Liver (tissue), 3 donors: ENCODE data around the gene TMEM163.

ENCODE experiments used
- EGR1 ChIP-seq, 2 donors: IDR thresholded peaks; 2 replicates each; pipeline ENCODE4 v1.6.1; 2016 to 2018; ENCODE audit warnings: antibody characterized with exemption in 2 of 2, low read depth in 2 of 2
- HNF4G ChIP-seq: IDR thresholded peaks from 2 replicates; pipeline ENCODE4 v1.6.1; 2016; ENCODE audit warnings: antibody characterized with exemption
- RAD21 ChIP-seq, 2 donors: IDR thresholded peaks; 2 replicates each; pipeline ENCODE4 v1.6.1; 2016; ENCODE audit warnings: antibody characterized with exemption in 2 of 2, mild to moderate bottlenecking in 2 of 2
- RXRA ChIP-seq, 2 donors: IDR thresholded peaks; 2 replicates each; pipeline ENCODE4 v1.6.1; 2017 to 2018; ENCODE audit warnings: antibody characterized with exemption in 2 of 2, mild to moderate bottlenecking in 1 of 2
- YY1 ChIP-seq: IDR thresholded peaks from 2 replicates; pipeline ENCODE4 v1.6.1; 2016; ENCODE audit warnings: antibody characterized with exemption, mild to moderate bottlenecking
- TF ChIP-seq, protein P1 (sequence below): fragments of 150-350 bp; IDR thresholded peaks from 2 replicates; pipeline ENCODE4 v1.5.1; 2017; ENCODE audit warnings: improper control_type of control experiment, low read depth, low read length; ENCODE audit not compliant: missing input control
- TF ChIP-seq, protein P2 (sequence below): IDR thresholded peaks from 2 replicates; pipeline ENCODE4 v1.6.1; 2016; ENCODE audit warnings: antibody characterized with exemption
- TF ChIP-seq, protein P3 (sequence below): IDR thresholded peaks from 2 replicates; pipeline ENCODE4 v1.6.1; 2016; ENCODE audit warnings: antibody characterized with exemption, mild to moderate bottlenecking
- donor health status: healthy.
- donor health status: healthy.

DNA sequence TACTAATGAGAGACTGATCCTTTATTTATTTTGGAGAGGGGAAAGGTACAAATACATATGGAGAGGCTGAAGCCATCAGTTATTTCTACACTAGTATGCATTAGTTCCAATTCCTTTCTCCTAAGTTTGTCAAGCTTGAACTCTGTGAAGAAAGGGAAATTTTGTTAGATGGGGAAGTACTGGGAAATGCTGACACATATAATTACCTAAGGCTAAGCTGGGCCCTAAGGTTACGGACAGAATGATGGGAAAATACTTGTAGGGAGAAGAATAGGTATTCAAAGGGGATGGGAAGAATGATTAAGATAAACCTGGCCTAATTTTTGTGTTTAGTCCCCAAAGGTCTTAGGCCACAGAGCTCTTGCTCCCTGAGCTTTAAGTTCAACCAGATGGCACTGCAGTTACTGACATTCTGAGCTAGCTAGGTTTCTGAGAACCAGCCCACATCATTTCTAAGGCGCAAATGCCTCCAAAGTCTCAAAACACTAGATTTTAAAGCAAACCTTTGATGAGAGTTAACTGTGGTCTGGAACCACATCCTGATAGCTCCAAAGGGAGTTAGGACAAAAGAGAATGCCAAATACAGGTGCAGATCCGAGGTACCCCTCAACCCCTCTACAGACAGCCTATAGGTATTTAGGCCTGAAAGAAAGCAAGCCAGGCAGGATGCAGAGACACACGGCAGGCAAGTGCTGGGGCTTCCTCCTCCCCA lies 2.7 kb downstream of the TMEM163 start:
- TF ChIP-seq RXRA (IDR thresholded peaks at IDR 0.05) (no peak), RAD21 (IDR thresholded peaks at IDR 0.05) (no peak), HNF4G (no peak), YY1 (no peak), EGR1 (IDR thresholded peaks at IDR 0.05; ENCODE audit: low read depth in 2 of 2) (no peak)
- TF ChIP-seq, protein P1, sequence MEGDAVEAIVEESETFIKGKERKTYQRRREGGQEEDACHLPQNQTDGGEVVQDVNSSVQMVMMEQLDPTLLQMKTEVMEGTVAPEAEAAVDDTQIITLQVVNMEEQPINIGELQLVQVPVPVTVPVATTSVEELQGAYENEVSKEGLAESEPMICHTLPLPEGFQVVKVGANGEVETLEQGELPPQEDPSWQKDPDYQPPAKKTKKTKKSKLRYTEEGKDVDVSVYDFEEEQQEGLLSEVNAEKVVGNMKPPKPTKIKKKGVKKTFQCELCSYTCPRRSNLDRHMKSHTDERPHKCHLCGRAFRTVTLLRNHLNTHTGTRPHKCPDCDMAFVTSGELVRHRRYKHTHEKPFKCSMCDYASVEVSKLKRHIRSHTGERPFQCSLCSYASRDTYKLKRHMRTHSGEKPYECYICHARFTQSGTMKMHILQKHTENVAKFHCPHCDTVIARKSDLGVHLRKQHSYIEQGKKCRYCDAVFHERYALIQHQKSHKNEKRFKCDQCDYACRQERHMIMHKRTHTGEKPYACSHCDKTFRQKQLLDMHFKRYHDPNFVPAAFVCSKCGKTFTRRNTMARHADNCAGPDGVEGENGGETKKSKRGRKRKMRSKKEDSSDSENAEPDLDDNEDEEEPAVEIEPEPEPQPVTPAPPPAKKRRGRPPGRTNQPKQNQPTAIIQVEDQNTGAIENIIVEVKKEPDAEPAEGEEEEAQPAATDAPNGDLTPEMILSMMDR = no peak
- TF ChIP-seq, protein P2, sequence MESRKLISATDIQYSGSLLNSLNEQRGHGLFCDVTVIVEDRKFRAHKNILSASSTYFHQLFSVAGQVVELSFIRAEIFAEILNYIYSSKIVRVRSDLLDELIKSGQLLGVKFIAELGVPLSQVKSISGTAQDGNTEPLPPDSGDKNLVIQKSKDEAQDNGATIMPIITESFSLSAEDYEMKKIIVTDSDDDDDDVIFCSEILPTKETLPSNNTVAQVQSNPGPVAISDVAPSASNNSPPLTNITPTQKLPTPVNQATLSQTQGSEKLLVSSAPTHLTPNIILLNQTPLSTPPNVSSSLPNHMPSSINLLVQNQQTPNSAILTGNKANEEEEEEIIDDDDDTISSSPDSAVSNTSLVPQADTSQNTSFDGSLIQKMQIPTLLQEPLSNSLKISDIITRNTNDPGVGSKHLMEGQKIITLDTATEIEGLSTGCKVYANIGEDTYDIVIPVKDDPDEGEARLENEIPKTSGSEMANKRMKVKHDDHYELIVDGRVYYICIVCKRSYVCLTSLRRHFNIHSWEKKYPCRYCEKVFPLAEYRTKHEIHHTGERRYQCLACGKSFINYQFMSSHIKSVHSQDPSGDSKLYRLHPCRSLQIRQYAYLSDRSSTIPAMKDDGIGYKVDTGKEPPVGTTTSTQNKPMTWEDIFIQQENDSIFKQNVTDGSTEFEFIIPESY = no peak
- TF ChIP-seq, protein P3, sequence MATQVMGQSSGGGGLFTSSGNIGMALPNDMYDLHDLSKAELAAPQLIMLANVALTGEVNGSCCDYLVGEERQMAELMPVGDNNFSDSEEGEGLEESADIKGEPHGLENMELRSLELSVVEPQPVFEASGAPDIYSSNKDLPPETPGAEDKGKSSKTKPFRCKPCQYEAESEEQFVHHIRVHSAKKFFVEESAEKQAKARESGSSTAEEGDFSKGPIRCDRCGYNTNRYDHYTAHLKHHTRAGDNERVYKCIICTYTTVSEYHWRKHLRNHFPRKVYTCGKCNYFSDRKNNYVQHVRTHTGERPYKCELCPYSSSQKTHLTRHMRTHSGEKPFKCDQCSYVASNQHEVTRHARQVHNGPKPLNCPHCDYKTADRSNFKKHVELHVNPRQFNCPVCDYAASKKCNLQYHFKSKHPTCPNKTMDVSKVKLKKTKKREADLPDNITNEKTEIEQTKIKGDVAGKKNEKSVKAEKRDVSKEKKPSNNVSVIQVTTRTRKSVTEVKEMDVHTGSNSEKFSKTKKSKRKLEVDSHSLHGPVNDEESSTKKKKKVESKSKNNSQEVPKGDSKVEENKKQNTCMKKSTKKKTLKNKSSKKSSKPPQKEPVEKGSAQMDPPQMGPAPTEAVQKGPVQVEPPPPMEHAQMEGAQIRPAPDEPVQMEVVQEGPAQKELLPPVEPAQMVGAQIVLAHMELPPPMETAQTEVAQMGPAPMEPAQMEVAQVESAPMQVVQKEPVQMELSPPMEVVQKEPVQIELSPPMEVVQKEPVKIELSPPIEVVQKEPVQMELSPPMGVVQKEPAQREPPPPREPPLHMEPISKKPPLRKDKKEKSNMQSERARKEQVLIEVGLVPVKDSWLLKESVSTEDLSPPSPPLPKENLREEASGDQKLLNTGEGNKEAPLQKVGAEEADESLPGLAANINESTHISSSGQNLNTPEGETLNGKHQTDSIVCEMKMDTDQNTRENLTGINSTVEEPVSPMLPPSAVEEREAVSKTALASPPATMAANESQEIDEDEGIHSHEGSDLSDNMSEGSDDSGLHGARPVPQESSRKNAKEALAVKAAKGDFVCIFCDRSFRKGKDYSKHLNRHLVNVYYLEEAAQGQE = no peak
